Measurements from ENCODE around the gene TRPM2.

DNA sequence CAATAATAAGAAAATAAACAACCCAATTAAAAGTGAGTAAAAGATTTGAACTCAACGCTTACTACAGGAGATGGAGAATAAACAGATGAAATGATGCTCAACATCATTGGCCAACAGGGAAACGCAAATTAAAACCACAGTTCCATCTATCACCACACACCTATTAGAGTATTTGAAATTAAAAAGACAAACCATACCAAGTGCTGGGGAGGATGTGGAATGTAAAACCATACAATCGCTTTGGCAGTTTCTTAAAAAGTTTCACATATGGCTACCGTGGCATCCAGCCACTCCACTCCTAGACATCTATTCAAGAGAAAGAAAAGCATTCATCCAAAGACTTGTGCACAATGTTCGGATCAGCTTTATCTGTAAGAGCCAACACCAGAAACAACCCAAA lies 100.6 kb downstream of the TRPM2 start:
- TF ChIP-seq TAF1 (IDR thresholded peaks at IDR 0.05; ENCODE audit: low read depth, low read length), result no peak
- TF ChIP-seq POLR2A (IDR thresholded peaks at IDR 0.05; ENCODE audit: low read depth, low read length), result no peak
- no peak for TF ChIP-seq POLR2AphosphoS5 (IDR thresholded peaks at IDR 0.05; ENCODE audit: low read depth, low read length)
- no peak for TF ChIP-seq SPI1 (IDR thresholded peaks at IDR 0.05; ENCODE audit: low read depth, low read length)
- no peak for TF ChIP-seq POU2F2 (IDR thresholded peaks at IDR 0.05; ENCODE audit: low read depth, low read length)
